ENCODE data around the gene SETD7.

GRCh38 chr4:139593091-139593564 lies 37.1 kb upstream of the SETD7 start:
- TF ChIP-seq POLR2A (IDR thresholded peaks at IDR 0.05) (no peak), CTCF (IDR thresholded peaks at IDR 0.05) (no peak)

Measured in esophagus squamous epithelium (tissue), 4 donors.